Measurements from ENCODE around the gene RIC3.

RIC3 gene

GRCh38 chr11:8102296-8102915 is 66.4 kb downstream of the RIC3 start:
- no peak overlapping the region for H3K4me3 ChIP-seq (ENCODE audit: low read length)
- no peak for TF ChIP-seq ZNF274 (IDR thresholded peaks at IDR 0.05; ENCODE audit: low read depth, low read length)

GRCh38 chr11:8101421-8101820 is 67.4 kb downstream of the RIC3 start:
- no peak for TF ChIP-seq ZNF274 (IDR thresholded peaks at IDR 0.05; ENCODE audit: low read depth, low read length)
- no peak overlapping the region for H3K4me3 ChIP-seq (ENCODE audit: low read length)

GRCh38 chr11:8100605-8101004 is 68.2 kb downstream of the RIC3 start:
- TF ChIP-seq ZNF274 (IDR thresholded peaks at IDR 0.05; ENCODE audit: low read depth, low read length) = no peak
- H3K4me3 ChIP-seq (ENCODE audit: low read length) = no peak overlapping the region

- no peak for TF ChIP-seq ZNF274 (IDR thresholded peaks at IDR 0.05; ENCODE audit: low read depth, low read length)
- H3K4me3 ChIP-seq (ENCODE audit: low read length) = no peak overlapping the region
Observed at GRCh38 chr11:8100158-8100557, 68.7 kb downstream of the RIC3 start.

GRCh38 chr11:8099291-8099899 is 69.4 kb downstream of the RIC3 start:
- no peak overlapping the region for H3K4me3 ChIP-seq (ENCODE audit: low read length)
- no peak for TF ChIP-seq ZNF274 (IDR thresholded peaks at IDR 0.05; ENCODE audit: low read depth, low read length)

- no peak for TF ChIP-seq ZNF274 (IDR thresholded peaks at IDR 0.05; ENCODE audit: low read depth, low read length)
Observed at GRCh38 chr11:8098879-8099278, 69.9 kb downstream of the RIC3 start.

GRCh38 chr11:8098361-8098760 is 70.5 kb downstream of the RIC3 start:
- TF ChIP-seq ZNF274 (IDR thresholded peaks at IDR 0.05; ENCODE audit: low read depth, low read length) = no peak
- no peak overlapping the region for H3K4me3 ChIP-seq (ENCODE audit: low read length)

More at GRCh38 chr11:8098879-8099278, 69.9 kb downstream of the RIC3 start:
- no peak overlapping the region for H3K4me3 ChIP-seq (ENCODE audit: low read length)

GRCh38 chr11:8097926-8098325 is 70.9 kb downstream of the RIC3 start:
- TF ChIP-seq ZNF274 (IDR thresholded peaks at IDR 0.05; ENCODE audit: low read depth, low read length) = no peak
- no peak overlapping the region for H3K4me3 ChIP-seq (ENCODE audit: low read length)

- TF ChIP-seq ZNF274 (IDR thresholded peaks at IDR 0.05; ENCODE audit: low read depth, low read length) = no peak
- H3K4me3 ChIP-seq (ENCODE audit: low read length) = no peak overlapping the region
Observed at GRCh38 chr11:8097468-8097867, 71.4 kb downstream of the RIC3 start.

GRCh38 chr11:8097062-8097461 is 71.8 kb downstream of the RIC3 start:
- H3K4me3 ChIP-seq (ENCODE audit: low read length) = no peak overlapping the region
- no peak for TF ChIP-seq ZNF274 (IDR thresholded peaks at IDR 0.05; ENCODE audit: low read depth, low read length)

- no peak for TF ChIP-seq ZNF274 (IDR thresholded peaks at IDR 0.05; ENCODE audit: low read depth, low read length)
- no peak overlapping the region for H3K4me3 ChIP-seq (ENCODE audit: low read length)
Observed at GRCh38 chr11:8096575-8096974, 72.2 kb downstream of the RIC3 start.

GRCh38 chr11:8095806-8096522 is 72.9 kb downstream of the RIC3 start:
- TF ChIP-seq ZNF274 (IDR thresholded peaks at IDR 0.05; ENCODE audit: low read depth, low read length) = no peak
- no peak overlapping the region for H3K4me3 ChIP-seq (ENCODE audit: low read length)

GRCh38 chr11:8095371-8095770 is 73.5 kb downstream of the RIC3 start:
- TF ChIP-seq ZNF274 (IDR thresholded peaks at IDR 0.05; ENCODE audit: low read depth, low read length) = no peak
- no peak overlapping the region for H3K4me3 ChIP-seq (ENCODE audit: low read length)

- TF ChIP-seq ZNF274 (IDR thresholded peaks at IDR 0.05; ENCODE audit: low read depth, low read length) = no peak
- no peak overlapping the region for H3K4me3 ChIP-seq (ENCODE audit: low read length)
Observed at GRCh38 chr11:8094656-8095055, 74.2 kb downstream of the RIC3 start.

GRCh38 chr11:8093931-8094575 is 74.8 kb downstream of the RIC3 start:
- TF ChIP-seq ZNF274 (IDR thresholded peaks at IDR 0.05; ENCODE audit: low read depth, low read length) = no peak
- H3K4me3 ChIP-seq (ENCODE audit: low read length) = no peak overlapping the region

Measured in GM08714 (cell line).